Raji (cell line): ENCODE data around the gene ATMIN.

Experiments
- POLR2A ChIP-seq: IDR thresholded peaks from 2 replicates; pipeline ENCODE4 v1.6.1; 2011; ENCODE audit warnings: low read depth, low read length, control low read depth; ENCODE audit not compliant: insufficient read depth

ATMIN gene

GRCh38 chr16:81035398-81035974 is at the start of gene ATMIN:
Gene ATMIN (plus strand): TSS chr16:81035842. CDS start chr16:81035871, 29 bp downstream.
- peak; percentile 61 for TF ChIP-seq POLR2A

DNA sequence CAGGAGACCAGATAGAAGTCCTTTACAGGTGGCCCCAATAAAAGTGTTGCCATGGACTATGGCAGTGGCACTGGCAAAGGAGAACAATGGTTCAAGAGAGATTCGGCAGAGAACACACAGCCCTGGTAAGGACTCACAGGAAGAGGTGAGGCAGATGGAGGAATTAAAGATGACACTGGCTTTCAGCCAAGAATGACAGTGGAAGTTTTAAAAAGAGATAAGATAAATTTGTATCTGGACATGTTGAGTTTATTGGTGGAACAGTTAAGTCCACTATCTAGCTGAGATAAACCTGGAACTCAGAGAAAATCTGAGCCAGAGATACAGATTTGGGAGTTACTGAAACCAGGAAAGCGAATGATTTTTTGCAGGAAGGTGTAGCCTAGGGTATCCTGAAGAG is 49.1 kb upstream of the ATMIN start:
- no peak for TF ChIP-seq POLR2A

GRCh38 chr16:80988756-80989155 is 46.9 kb upstream of the ATMIN start:
- TF ChIP-seq POLR2A: no peak

DNA sequence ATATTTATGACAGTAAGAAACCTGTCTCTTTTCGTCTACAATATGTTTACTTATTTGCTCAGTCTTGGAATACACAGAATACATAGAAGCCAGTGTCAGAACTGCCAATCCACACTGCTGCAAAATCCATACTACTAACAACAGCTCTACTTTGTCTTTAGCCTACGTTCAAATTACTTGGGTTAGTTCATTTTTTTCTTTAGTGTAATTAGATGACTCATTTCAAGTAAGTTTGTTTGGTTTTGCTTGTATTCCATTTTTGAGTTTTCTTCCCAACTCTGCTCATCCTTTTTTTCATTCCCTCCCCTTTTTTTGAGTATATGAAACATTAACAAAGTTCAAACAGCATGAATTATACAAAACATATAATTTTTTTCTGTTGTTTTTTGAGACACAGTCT is 45.8 kb upstream of the ATMIN start:
- no peak for TF ChIP-seq POLR2A

DNA sequence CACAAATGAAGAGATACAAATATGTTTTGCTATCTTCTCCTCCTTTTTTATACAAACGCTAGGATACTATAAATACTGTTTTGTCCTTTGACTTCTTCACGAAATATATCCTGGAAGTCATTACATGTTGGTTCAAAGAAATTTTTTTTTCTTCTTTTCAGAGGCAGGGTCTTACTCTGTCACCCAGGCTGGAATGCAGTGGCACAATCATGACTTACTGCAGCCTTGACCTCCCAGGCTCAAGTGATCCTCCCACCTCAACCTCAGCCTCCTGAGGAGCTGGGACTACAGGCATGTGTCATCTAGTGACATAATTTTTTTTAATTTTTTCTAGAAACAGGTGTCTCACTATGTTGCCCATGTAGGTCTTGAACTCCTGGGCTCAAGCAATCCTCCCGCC is 45.1 kb upstream of the ATMIN start:
- no peak for TF ChIP-seq POLR2A

DNA sequence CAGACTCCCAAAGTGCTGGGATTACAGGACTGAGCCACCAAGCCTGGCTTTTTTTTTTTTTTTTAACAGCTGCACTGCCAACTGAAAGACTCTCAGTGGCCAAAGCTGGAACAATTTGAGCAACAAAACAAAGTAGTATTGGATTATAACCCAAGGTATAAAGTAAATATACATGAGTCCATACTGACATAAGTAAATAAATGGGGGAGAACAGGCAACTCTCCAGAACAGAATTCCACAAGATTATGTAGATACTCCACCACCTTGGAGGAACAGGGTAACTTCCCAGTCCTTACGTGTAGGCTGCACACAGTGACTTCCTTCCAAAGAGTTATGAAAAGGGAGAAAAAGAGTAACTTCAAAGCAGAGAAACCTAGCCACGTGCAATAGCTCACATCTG is 44.7 kb upstream of the ATMIN start:
- TF ChIP-seq POLR2A: no peak

DNA sequence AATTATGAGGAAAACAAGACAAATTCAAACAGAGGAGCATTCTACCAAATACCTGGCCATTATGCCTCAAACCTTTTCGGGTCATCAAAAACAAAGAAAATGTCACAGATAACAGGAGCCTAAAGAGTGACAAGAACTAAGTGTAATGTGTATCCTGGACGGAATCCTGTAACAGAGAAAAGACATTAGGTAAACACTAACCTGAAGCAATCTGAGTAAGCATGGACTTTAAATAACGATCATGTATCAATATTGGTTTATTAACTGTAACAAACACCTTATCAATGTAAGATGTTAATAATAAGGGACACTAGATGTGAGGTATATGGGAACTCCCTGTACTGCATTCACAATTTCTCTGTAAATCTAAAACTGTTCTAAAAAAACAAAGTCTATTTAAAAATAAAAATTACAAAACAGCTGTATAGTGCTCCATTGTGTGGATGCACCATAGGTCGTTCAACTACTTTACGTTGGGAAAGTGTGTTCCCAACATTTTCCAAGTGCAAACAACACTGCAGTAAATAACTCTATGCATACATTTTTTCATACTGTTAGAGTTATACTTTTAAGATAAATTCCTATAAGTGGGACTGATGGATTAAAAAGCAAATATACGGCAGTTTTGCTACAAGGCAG is 43.7 kb upstream of the ATMIN start:
- no peak for TF ChIP-seq POLR2A

DNA sequence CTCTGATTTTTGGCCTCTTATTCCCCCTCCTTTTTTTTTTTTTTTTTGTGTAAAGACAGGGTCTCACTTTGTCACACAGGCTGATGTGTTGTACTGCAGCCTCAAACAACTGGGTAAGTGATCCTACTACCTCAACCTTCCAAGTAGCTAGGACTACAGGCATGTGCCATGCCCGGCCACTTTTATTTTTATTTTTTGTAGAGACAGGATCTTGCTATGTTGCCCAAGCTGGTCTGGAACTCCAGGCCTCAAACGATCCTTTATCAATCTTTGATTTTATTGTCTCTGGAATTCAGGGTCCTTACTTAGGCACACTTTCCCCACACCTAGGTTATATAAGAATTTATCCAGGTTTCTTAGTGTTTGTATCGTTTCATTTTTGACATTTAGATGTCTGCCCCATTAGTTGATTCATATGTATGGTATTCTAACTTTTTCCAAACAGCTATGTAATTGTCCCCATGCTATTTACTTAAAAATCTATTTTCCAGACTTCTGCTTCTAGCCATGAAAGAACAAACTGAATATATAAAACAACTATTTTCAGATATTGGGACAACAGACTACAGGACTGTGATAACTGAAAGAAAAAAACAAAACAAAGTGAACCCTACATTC is 42.9 kb upstream of the ATMIN start:
- TF ChIP-seq POLR2A: no peak

GRCh38 chr16:80993307-80993706 is 42.3 kb upstream of the ATMIN start:
- TF ChIP-seq POLR2A: no peak

- TF ChIP-seq POLR2A: no peak
These were observed 41.8 kb upstream of the ATMIN start for GRCh38 chr16:80993834-80994233.

DNA sequence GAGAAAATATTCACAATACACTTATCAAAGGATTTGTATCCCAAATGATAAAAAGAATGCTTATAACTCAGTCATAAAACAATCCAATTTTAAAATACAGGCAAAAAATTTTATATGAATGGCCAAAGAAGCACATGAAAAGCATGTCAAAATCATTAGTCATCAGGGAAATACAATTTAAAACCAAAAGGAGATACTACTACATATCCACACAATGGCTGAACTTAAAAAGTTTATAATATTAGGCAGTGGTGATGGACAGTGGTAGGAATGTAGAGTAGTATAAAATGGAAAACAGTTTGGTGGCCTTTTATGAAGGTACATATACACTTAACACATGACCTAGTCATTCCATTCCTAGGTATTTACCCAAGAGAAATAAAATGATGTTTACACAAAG is 41.2 kb upstream of the ATMIN start:
- no peak for TF ChIP-seq POLR2A

- no peak for TF ChIP-seq POLR2A
These were observed 38.9 kb upstream of the ATMIN start for GRCh38 chr16:80996688-80997138.

GRCh38 chr16:80997139-80997798 is 38.4 kb upstream of the ATMIN start:
- no peak for TF ChIP-seq POLR2A

- TF ChIP-seq POLR2A: no peak
These were observed 37.5 kb upstream of the ATMIN start for GRCh38 chr16:80997964-80998620.

DNA sequence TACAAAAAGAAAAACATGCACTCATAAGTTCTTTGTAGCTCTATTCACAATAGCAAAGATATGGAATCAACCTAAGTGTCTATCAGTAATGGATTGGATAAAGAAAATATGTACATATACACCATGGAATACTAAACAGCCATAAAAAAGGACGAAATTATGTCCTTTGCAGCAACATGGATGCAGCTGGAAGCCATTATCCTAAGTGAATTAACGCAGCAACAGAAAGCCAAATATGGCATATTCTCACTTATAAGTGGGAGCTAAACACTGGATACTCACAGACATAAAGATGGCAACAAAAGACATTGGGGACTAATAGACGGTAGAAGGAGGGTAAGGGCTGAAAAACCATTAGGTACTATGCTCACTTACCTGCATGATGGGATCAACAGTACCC is 34.8 kb upstream of the ATMIN start:
- no peak for TF ChIP-seq POLR2A
